ENCODE data around the gene KRTAP6-2. TPM values are rescaled to one million over a fixed set of nuclear protein-coding genes. Genes with fewer than 3 reads are reported as not detected.

The KRTAP6-2 gene
- total RNA-seq (2021; fragmentation: NEBNext Ultra II Directional; extraction: Animal tissue kit (Norgen Biotek cat#: 25700)) = not detected in 2 replicates
- not detected in 2 replicates for polyA plus RNA-seq (2011; rRNA removed)
- polyA plus RNA-seq (2011; cell fraction: cytosol; rRNA removed) = not detected
- polyA plus RNA-seq (2011; cell fraction: nucleus; rRNA removed) = not detected
- polyA plus RNA-seq (2012, experiment 1 of 2) = not detected in 4 replicates
- not detected for polyA plus RNA-seq (2012, experiment 2 of 2)
- polyA plus RNA-seq (2013, experiment 1 of 2) = not detected
- polyA plus RNA-seq (2013, experiment 2 of 2) = not detected
- not detected in 2 replicates for polyA minus RNA-seq (2011; rRNA and poly(A)+ RNA removed)
- not detected for polyA minus RNA-seq (2011; cell fraction: cytosol; rRNA and poly(A)+ RNA removed)
- not detected for polyA minus RNA-seq (2011; cell fraction: nucleus; rRNA and poly(A)+ RNA removed)
- long read RNA-seq, experiment 1 = 0 reads
- long read RNA-seq, experiment 2 = 0 reads

- Histone ChIP-seq H3K18ac (ENCODE audit: extremely low read depth, low read length) (no peak within 1 kb of the TSS), H2AFZ (ENCODE audit: low read length) (no peak within 1 kb of the TSS), H3K4me1 (replicated peaks in 1 of 4; ENCODE audit: control insufficient read depth in 3 of 4, insufficient read depth in 4 of 4, low read length in 3 of 4) (no peaks in the 10 kb centered on the region), H2BK120ac (replicated peaks; ENCODE audit: low read depth, low read length) (no peak within 1 kb of the TSS), H3K79me2 (ENCODE audit: control insufficient read depth in 1 of 2, insufficient read depth in 2 of 2, low read length in 2 of 2) (no peaks in the 10 kb centered on the region), H3K79me1 (ENCODE audit: low read depth, low read length) (no peaks in the 10 kb centered on the region), H3K27ac (ENCODE audit: low read depth, low read length) (no peak within 1 kb of the TSS), H3K23me2 (ENCODE audit: low read depth, low read length) (no peaks in the 10 kb centered on the region), H2BK15ac (ENCODE audit: low read length) (no peak within 1 kb of the TSS), H3K27me3 (replicated peaks in 1 of 4; ENCODE audit: control insufficient read depth in 3 of 4, extremely low read depth in 1 of 4, insufficient read depth in 3 of 4, low read length in 3 of 4) (no peaks in the 10 kb centered on the region), H3K56ac (replicated peaks; ENCODE audit: insufficient read length, low read depth, low read length) (no peak within 1 kb of the TSS), H3K4me2 (ENCODE audit: insufficient read depth in 1 of 2, low read depth in 2 of 2, low read length in 2 of 2) (no peak within 1 kb of the TSS), H2BK5ac (ENCODE audit: low read depth, low read length) (no peak within 1 kb of the TSS), H3K36me3 (ENCODE audit: control insufficient read depth in 2 of 4, insufficient read depth in 4 of 4, low read length in 3 of 4) (no peaks in the 10 kb centered on the region), H3K23ac (ENCODE audit: insufficient read length) (no peak within 1 kb of the TSS), H3K14ac (ENCODE audit: insufficient read length) (no peak within 1 kb of the TSS), H4K8ac (ENCODE audit: extremely low read depth, insufficient read depth, low read length) (no peak within 1 kb of the TSS), H4K20me1 (replicated peaks in 1 of 2; ENCODE audit: control insufficient read depth in 1 of 2, insufficient read depth in 2 of 2, low read length in 2 of 2) (no peaks in the 10 kb centered on the region), H3K9me3 (ENCODE audit: insufficient read depth in 2 of 2, low read depth in 1 of 2, low read length in 1 of 2) (no peaks in the 10 kb centered on the region), H3K4ac (replicated peaks; ENCODE audit: insufficient read length, low read depth, low read length) (no peak within 1 kb of the TSS), H3K4me3 (ENCODE audit: extremely low read depth in 1 of 4, insufficient read depth in 2 of 4, low read depth in 3 of 4, low read length in 4 of 4) (no peak within 1 kb of the TSS), H2BK20ac (ENCODE audit: low read length) (no peak within 1 kb of the TSS), H3K9ac (replicated peaks in 1 of 4; ENCODE audit: extremely low read depth in 1 of 4, low read depth in 3 of 4, low read length in 3 of 4) (no peak within 1 kb of the TSS), H2AK5ac (ENCODE audit: low read depth, low read length) (no peak within 1 kb of the TSS), H2BK12ac (ENCODE audit: low read depth, low read length) (no peak within 1 kb of the TSS), H4K5ac (ENCODE audit: insufficient read length, low read depth, low read length) (no peak within 1 kb of the TSS), H4K91ac (replicated peaks; ENCODE audit: insufficient read length, low read length) (no peak within 1 kb of the TSS)
- 98% methylated on average over 6 of the region's 6 CpGs; no CpG with 5 or more reads in 1 of the 2 experiments for WGBS, 2 experiments (ENCODE audit: extremely low coverage in 1 of 2, insufficient coverage in 1 of 2, insufficient read length in 1 of 2, insufficient replicate concordance in 2 of 2, low coverage in 1 of 2, low lambda C conversion rate in 2 of 2, missing lambda C conversion rate in 1 of 2)
- no peak for TF ChIP-seq TAF7 (optimal IDR thresholded peaks at IDR 0.05; ENCODE audit: borderline replicate concordance, low read depth, low read length)
- no peak for TF ChIP-seq TAF1 (IDR thresholded peaks at IDR 0.05; ENCODE audit: low read depth, low read length)
- no peak for TF ChIP-seq SIN3A (conservative IDR thresholded peaks at IDR 0.05 in 1 of 2, IDR thresholded peaks at IDR 0.05 in 1 of 2; ENCODE audit: low read depth in 1 of 2, low read length in 2 of 2)
- TF ChIP-seq RNF2 (IDR thresholded peaks at IDR 0.05; ENCODE audit: borderline replicate concordance, low read depth, low read length, missing control alignments, poor library complexity, severe bottlenecking) = no peak
- no peak for TF ChIP-seq KDM4A (IDR thresholded peaks at IDR 0.05; ENCODE audit: low read depth, low read length, severe bottlenecking)
- TF ChIP-seq SP2 (IDR thresholded peaks at IDR 0.05; ENCODE audit: low read length) = no peak
- ChIA-PET POLR2A (ENCODE audit: partially characterized antibody) (no interaction called here), CTCF (ENCODE audit: partially characterized antibody) (interaction anchor here (0.9 kb wide), 1 partner anchor 93 kb away, joined by 3 read pairs; no protein-coding TSS in a partner anchor)
- DNase-seq (ENCODE audit: low read depth in 1 of 2, low spot score in 2 of 2) (no peak), FAIRE-seq (no peak)
These were observed at the start of gene KRTAP6-2 for GRCh38 chr21:30598802-30599201. Gene KRTAP6-2 (minus strand): TSS chr21:30598902. CDS start chr21:30598874, 28 bp downstream.
